Effector memory CD8-positive, alpha-beta T cell (primary cell): ENCODE results near the gene SNUPN.

Source experiments
- ATAC-seq: fragments of 150-1000 bp; cut with Tn5 transposase; replicated peaks from 2 replicates; pipeline ENCODE4 v1.10.0; 2021; ENCODE audit warnings: mild to moderate bottlenecking, moderate library complexity
- DNase-seq, 3 experiments: peaks; one replicate each; pipeline ENCODE4 v3.0.0; 2021
- H3K27ac Mint-ChIP-seq, 2 donors: one replicate each; pipeline ENCODE4 v1.8.0; 2022; ENCODE audit warnings: mild to moderate bottlenecking in 2 of 2, mixed read lengths in 2 of 2, moderate library complexity in 2 of 2
- H3K27me3 Mint-ChIP-seq, 2 donors: one replicate each; pipeline ENCODE4 v1.8.0; 2022; ENCODE audit warnings: mixed read lengths in 2 of 2
- H3K36me3 Mint-ChIP-seq: one replicate; pipeline ENCODE4 v1.8.0; 2022; ENCODE audit warnings: mild to moderate bottlenecking, moderate library complexity, mixed read lengths; ENCODE audit not compliant: insufficient read depth
- H3K4me1 Mint-ChIP-seq, 2 donors: one replicate each; pipeline ENCODE4 v1.8.0; 2022; ENCODE audit warnings: low read depth in 2 of 2, mixed read lengths in 2 of 2
- H3K4me3 Mint-ChIP-seq, 2 donors: one replicate each; pipeline ENCODE4 v1.8.0; 2022; ENCODE audit warnings: mild to moderate bottlenecking in 2 of 2, mixed read lengths in 2 of 2, moderate library complexity in 2 of 2
- H3K9me3 Mint-ChIP-seq, 2 donors: one replicate each; pipeline ENCODE4 v1.8.0; 2022; ENCODE audit warnings: mixed read lengths in 2 of 2

SNUPN gene

DNA sequence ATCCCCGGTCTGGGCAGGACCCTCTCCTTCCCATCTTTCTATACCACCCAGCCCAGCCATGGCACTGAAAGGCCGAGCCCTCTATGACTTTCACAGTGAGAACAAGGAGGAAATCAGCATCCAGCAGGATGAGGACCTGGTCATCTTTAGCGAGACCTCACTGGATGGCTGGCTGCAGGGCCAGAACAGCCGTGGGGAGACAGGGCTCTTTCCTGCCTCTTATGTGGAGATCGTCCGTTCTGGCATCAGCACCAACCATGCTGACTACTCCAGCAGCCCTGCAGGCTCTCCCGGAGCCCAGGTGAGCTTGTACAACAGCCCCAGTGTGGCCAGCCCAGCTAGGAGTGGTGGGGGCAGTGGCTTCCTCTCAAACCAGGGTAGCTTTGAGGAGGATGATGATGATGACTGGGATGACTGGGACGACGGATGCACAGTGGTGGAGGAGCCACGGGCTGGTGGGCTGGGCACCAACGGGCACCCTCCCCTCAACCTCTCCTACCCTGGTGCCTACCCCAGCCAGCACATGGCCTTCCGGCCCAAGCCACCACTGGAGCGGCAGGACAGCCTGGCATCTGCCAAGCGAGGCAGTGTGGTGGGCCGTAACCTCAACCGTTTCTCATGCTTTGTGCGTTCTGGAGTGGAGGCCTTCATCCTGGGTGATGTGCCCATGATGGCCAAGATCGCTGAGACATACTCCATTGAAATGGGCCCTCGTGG, 23.7 kb upstream of the SNUPN start:
- H3K27me3 Mint-ChIP-seq: no peaks in the 10 kb centered on the region
- H3K4me1 Mint-ChIP-seq: peaks cover 26 to 47% of the 10 kb centered on the region in 2 donors
- H3K4me3 Mint-ChIP-seq: peak overlapping the region; percentile 84 to 86
- peak overlapping the region; percentile 8 to 90 for H3K27ac Mint-ChIP-seq
- no peaks in the 10 kb centered on the region for H3K9me3 Mint-ChIP-seq
- no peak for DNase-seq
- no peak for ATAC-seq
- H3K36me3 Mint-ChIP-seq: no peaks in the 10 kb centered on the region

GRCh38 chr15:75648156-75649000, 22.9 kb upstream of the SNUPN start:
- peak; percentile 30 for ATAC-seq
- Mint-ChIP-seq H3K27ac (peak overlapping the region; percentile 15 to 90), H3K27me3 (no peaks in the 10 kb centered on the region), H3K4me1 (peaks cover 26 to 47% of the 10 kb centered on the region in 2 donors), H3K36me3 (no peaks in the 10 kb centered on the region), H3K9me3 (no peaks in the 10 kb centered on the region), H3K4me3 (peak overlapping the region; percentile 84 to 86)
- DNase-seq: no peak

- H3K27me3 Mint-ChIP-seq: no peaks in the 10 kb centered on the region
- H3K9me3 Mint-ChIP-seq: no peaks in the 10 kb centered on the region
- peak; percentile 69 for ATAC-seq
- H3K4me3 Mint-ChIP-seq: peak within 1 kb of the TSS; percentile 84 to 86
- H3K36me3 Mint-ChIP-seq: no peaks in the 10 kb centered on the region
- H3K4me1 Mint-ChIP-seq: peaks cover 26 to 44% of the 10 kb centered on the region in 2 donors
- DNase-seq: peak; percentile 27 to 37 (median 29)
- peak within 1 kb of the TSS; percentile 15 to 90 for H3K27ac Mint-ChIP-seq
Observed at GRCh38 chr15:75647370-75648155, 22.0 kb upstream of the SNUPN start, which contains the start of gene SNX33. SNX33 (plus strand) TSS chr15:75647912; CDS start chr15:75649103, 1,191 bp downstream.

DNA sequence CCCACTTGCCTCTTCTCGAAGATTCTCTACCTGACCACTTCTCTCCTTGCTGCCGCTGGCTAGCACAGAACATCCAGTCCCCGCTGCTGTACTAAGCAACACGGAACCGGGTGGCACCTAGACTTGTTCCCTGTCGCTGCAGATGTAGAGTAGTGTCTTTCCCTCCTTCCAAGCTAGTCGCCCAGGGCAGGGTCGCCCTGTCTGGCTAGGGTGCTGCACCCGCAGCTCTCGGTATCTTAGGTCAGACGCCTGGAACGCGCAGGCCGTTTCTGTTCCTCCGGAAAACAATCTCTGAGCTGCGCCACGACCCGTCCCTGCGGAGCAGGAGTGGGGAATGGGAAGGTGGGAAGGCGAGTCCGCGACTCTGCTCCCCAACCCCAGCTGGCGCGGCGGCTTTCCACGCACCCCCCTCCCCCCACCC, 21.4 kb upstream of the SNUPN start:
- no peaks in the 10 kb centered on the region for H3K36me3 Mint-ChIP-seq
- H3K27me3 Mint-ChIP-seq: no peaks in the 10 kb centered on the region
- peaks cover 24 to 38% of the 10 kb centered on the region in 2 donors for H3K4me1 Mint-ChIP-seq
- DNase-seq: no peak
- no peaks in the 10 kb centered on the region for H3K9me3 Mint-ChIP-seq
- peak overlapping the region in 1 of 2 donors; percentile 90 for H3K27ac Mint-ChIP-seq
- peak; percentile 16 for ATAC-seq
- peak overlapping the region; percentile 84 to 86 for H3K4me3 Mint-ChIP-seq

DNA sequence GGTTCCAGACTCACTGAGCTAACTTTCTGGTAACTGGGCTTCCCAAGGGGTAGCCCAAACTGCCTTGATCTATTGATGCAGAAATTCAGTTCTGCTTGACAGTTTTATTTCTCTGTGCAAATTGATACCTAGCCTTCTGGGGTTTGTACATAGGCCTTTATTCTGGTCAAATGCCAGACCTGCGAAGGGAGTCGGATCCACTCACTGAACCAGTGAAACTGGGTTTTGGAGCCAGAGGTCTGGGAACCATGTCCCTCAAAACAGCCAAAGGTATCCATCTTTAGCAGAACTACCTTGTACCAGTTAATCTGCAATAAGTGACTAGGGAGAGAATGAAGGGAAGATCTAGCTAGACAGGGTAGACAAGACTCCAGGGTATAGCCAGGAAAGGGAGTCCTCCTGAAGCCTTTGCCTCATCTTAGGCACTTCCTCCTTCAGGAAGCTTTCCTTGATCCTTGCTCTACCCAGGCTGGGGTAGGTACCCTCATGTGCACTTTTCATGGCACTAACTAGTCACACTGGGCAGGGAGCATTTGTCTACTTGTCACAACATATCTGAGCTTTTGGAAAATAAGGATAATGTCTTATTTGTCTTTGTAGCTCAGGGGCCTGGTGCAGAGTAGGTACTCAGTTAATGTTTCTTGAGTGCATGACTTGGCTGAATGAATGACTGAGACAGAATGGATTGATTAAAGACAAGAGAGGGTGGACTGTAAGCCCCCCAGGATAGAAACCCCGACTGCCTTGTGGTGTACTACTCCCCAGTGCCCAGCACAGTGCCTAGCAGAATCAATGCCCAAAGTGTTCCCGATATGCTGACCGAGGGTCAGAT, 20.8 kb upstream of the SNUPN start:
- Mint-ChIP-seq H3K27ac (peak overlapping the region in 1 of 2 donors; percentile 90), H3K9me3 (no peaks in the 10 kb centered on the region), H3K4me3 (peak overlapping the region; percentile 84 to 86), H3K36me3 (no peaks in the 10 kb centered on the region), H3K4me1 (peaks cover 21 to 32% of the 10 kb centered on the region in 2 donors), H3K27me3 (no peaks in the 10 kb centered on the region)
- ATAC-seq (no peak), DNase-seq (no peak)

DNA sequence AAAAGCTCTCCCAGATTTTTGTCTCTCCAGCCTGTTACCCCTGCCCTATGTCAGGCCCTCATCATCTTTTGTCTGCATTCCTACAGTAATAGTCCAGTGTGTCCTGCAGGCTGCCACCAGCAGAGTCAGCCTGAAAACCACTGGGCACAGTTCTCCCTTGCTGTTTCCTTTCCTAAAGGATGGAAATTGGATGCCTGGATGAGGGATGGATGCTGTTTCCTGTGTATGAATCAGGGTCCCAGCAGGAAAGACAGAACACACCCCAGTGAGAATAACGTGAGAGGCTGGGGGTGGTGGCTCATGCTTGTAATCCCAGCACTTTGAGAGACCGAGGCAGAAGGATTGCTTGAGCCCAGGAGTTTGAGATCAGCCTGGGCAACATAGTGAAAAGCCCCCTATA, 18.9 kb upstream of the SNUPN start:
- DNase-seq (no peak), ATAC-seq (no peak)
- Mint-ChIP-seq H3K9me3 (no peaks in the 10 kb centered on the region), H3K36me3 (peaks cover 14% of the 10 kb centered on the region), H3K27me3 (no peaks in the 10 kb centered on the region), H3K4me3 (no peak overlapping the region), H3K4me1 (peaks cover 17 to 22% of the 10 kb centered on the region in 2 donors), H3K27ac (peak overlapping the region in 1 of 2 donors; percentile 41)

DNA sequence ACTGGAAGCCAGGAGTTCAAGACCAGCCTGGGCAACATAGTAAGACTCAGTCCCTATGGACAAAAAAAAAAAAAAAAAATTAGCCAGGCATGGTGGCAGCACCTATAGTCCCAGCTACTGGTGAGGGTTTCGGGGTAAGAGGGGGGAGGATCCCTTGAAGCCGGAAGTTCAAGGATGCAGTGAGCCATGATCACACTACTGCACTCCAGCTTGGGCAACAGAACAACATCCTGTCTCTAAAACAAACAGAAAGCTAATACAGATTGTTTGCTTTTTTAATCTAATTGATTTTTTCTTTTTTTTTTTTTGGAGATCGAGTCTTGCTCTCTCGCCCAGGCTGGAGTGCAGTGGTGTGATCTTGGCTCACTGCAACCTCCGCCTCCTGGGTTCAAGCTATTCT, 16.1 kb upstream of the SNUPN start:
- Mint-ChIP-seq H3K27me3 (no peaks in the 10 kb centered on the region), H3K27ac (peak overlapping the region; percentile 52 to 94), H3K9me3 (no peaks in the 10 kb centered on the region)

DNA sequence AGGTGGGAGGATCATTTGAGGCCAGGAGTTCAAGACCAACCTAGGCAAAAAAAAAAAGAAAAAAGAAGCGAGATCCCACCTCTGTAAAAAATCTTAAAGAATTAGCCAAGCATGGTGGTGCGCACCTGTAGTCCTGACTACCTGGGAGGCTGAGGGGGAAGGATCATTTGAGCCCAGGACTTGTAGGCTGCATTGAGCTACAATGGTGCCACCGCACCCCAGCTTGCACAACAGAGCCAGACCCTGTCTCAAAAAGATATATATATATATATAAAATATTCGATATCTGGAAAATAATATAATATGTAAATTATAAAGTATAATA, 15.6 kb upstream of the SNUPN start:
- Mint-ChIP-seq H3K27me3 (no peaks in the 10 kb centered on the region), H3K4me1 (peaks cover 31% of the 10 kb centered on the region in 2 donors), H3K4me3 (peak overlapping the region; percentile 88 to 91), H3K27ac (peak overlapping the region; percentile 91 to 94), H3K9me3 (no peaks in the 10 kb centered on the region), H3K36me3 (peaks cover 23% of the 10 kb centered on the region)
- DNase-seq (no peak), ATAC-seq (no peak)

More for the DNA sequence above, 16.1 kb upstream of the SNUPN start:
- Mint-ChIP-seq H3K4me3 (no peak overlapping the region), H3K36me3 (peaks cover 23% of the 10 kb centered on the region), H3K4me1 (peaks cover 28 to 33% of the 10 kb centered on the region in 2 donors)
- DNase-seq (no peak), ATAC-seq (no peak)

- Mint-ChIP-seq H3K36me3 (peaks cover 23% of the 10 kb centered on the region), H3K9me3 (no peaks in the 10 kb centered on the region), H3K4me3 (peak overlapping the region; percentile 88 to 91), H3K27me3 (no peaks in the 10 kb centered on the region), H3K4me1 (peaks cover 33 to 34% of the 10 kb centered on the region in 2 donors), H3K27ac (peak overlapping the region; percentile 91 to 94)
- ATAC-seq (peak; percentile 43), DNase-seq (peak; percentile 37 to 48 (median 37))
Observed at GRCh38 chr15:75640483-75641178, 15.1 kb upstream of the SNUPN start.

DNA sequence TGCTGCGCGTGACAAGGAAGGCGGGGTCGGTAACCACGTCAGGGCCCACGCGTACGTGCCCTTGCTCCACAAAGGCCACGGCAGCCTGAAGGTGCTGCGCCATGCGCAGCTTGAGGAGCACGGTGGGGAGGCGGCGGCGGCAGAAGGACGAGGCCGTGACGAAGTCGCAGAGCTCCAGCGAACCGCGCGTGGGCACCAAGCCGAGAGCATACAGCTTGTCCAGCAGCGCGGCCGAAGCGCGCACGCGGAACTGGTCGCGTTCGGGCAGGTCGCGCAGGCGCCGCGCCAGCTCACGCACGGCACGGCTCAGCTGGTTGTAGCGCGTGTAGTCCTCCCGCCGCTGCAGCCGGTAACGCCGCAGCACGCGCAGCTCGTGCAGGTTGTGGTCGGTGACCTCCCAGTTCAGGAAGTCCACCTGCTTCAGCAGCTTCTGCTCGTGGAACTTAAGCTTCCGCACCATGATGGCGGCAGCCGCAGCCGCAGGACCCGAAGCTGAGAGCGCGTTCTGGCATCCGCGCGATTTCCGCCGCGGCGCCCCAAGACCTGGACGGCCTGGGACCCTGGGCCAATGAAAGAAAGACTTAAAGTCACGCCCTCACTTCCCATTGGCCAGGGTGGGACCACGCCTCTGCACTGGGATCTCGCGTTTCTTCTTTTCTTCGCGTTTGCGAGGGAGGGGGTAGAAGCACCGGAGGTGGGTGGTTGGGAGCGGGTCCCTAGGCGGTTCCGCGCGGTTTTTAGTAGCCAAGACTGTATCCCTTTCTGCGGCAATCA, 14.4 kb upstream of the SNUPN start, which contains the start of gene IMP3:
Gene IMP3 (minus strand): TSS at position 516 of the 774 bp plus-strand sequence. CDS start 56 bp downstream, at position 460.
- peak; percentile 90 to 92 (median 90) for DNase-seq
- no peaks in the 10 kb centered on the region for H3K27me3 Mint-ChIP-seq
- peaks cover 33 to 34% of the 10 kb centered on the region in 2 donors for H3K4me1 Mint-ChIP-seq
- peak within 1 kb of the TSS; percentile 91 to 94 for H3K27ac Mint-ChIP-seq
- H3K36me3 Mint-ChIP-seq: peaks cover 27% of the 10 kb centered on the region
- peak within 1 kb of the TSS; percentile 88 to 91 for H3K4me3 Mint-ChIP-seq
- H3K9me3 Mint-ChIP-seq: no peaks in the 10 kb centered on the region
- peak; percentile 88 for ATAC-seq

- ATAC-seq (no peak), DNase-seq (no peak)
- Mint-ChIP-seq H3K9me3 (no peaks in the 10 kb centered on the region), H3K36me3 (peaks cover 32% of the 10 kb centered on the region), H3K4me3 (peak overlapping the region; percentile 88 to 91), H3K4me1 (peaks cover 33 to 34% of the 10 kb centered on the region in 2 donors), H3K27ac (peak overlapping the region; percentile 91 to 94), H3K27me3 (no peaks in the 10 kb centered on the region)
Observed at GRCh38 chr15:75639191-75639708, 13.7 kb upstream of the SNUPN start.
